AG04450 (cell line): Measurements from ENCODE around the gene TMEM53. TPM values are rescaled to one million over a fixed set of nuclear protein-coding genes. Genes with fewer than 3 reads are reported as not detected.

Source experiments
- CTCF ChIA-PET: fragments of 300-600, 350-600 bp; formaldehyde crosslinking; extraction: SDS; loops from one replicate; lab custom pipeline; 2022; ENCODE audit warnings: antibody characterized with exemption, inconsistent platforms; lab: Charles Lee
- POLR2A ChIA-PET: fragments of 350-600 bp; formaldehyde crosslinking; extraction: SDS; loops from one replicate; lab custom pipeline; 2021; ENCODE audit warnings: antibody characterized with exemption, inconsistent platforms; lab: Yijun Ruan, JAX
- DNase-seq: peaks from one replicate; pipeline ENCODE4 v3.0.0-alpha.2; 2011; ENCODE audit warnings: low read depth, low spot score
- H3K27ac ChIP-seq: one replicate; pipeline ENCODE4 v1.5.1; 2012; ENCODE audit warnings: low read depth, low read length, control low read depth
- H3K27me3 ChIP-seq: one replicate; pipeline ENCODE4 v1.6.0; 2012; ENCODE audit warnings: low read length; ENCODE audit not compliant: control insufficient read depth, insufficient read depth
- H3K4me3 ChIP-seq: 2 replicates; pipeline ENCODE4 v1.5.1; 2011; ENCODE audit warnings: mild to moderate bottlenecking, low read depth, low read length, control low read depth
- H3K9me3 ChIP-seq: 2 replicates; pipeline ENCODE4 v1.5.1; 2012; ENCODE audit warnings: low read length; ENCODE audit not compliant: control insufficient read depth, insufficient read depth
- CTCF ChIP-seq: IDR thresholded peaks from 2 replicates; pipeline ENCODE4 v1.5.1; 2011; ENCODE audit warnings: low read depth, low read length, control low read depth, inconsistent platforms
- polyA plus RNA-seq: library from polyadenylated mRNA; depleted of rRNA; stranded (reverse); fragments of >200 nt; gene quantifications from 2 replicates; pipeline ENCODE4 v1.2.3, GENCODE V29; 2011

Gene TMEM53
- polyA plus RNA-seq, 1 experiment, result 4.4 TPM

GRCh38 chr1:44649788-44650158, 24.5 kb downstream of the TMEM53 start:
- ChIA-PET CTCF (interaction anchor here (9.3 kb wide), 1 partner anchor 40 kb away, joined by 221 read pairs; no protein-coding TSS in a partner anchor), POLR2A (no interaction called here)
- TF ChIP-seq CTCF, result no peak
- H3K27ac ChIP-seq, result no peak overlapping the region
- H3K4me3 ChIP-seq, result no peak overlapping the region
- no peak for DNase-seq
- H3K27me3 ChIP-seq, result no peaks in the 10 kb centered on the region
- no peaks in the 10 kb centered on the region for H3K9me3 ChIP-seq

GRCh38 chr1:44648529-44649250, 25.6 kb downstream of the TMEM53 start:
- Histone ChIP-seq H3K9me3 (no peaks in the 10 kb centered on the region), H3K27ac (no peak overlapping the region), H3K4me3 (no peak overlapping the region), H3K27me3 (no peaks in the 10 kb centered on the region)
- ChIA-PET CTCF (interaction anchor here (1.3 to 9.3 kb wide), 3 partner anchors 16 to 431 kb away, joined by 4 to 221 read pairs (median 9); no protein-coding TSS in a partner anchor), POLR2A (interaction anchor here (0.9 kb wide), 1 partner anchor 33 kb away, joined by 3 read pairs; no protein-coding TSS in a partner anchor)
- DNase-seq, result no peak
- TF ChIP-seq CTCF, result no peak

- DNase-seq, result no peak
- CTCF ChIA-PET, result interaction anchor here (0.8 to 9.3 kb wide), 4 partner anchors 8 to 430 kb away, joined by 4 to 221 read pairs (median 6); no protein-coding TSS in a partner anchor
- no peak for TF ChIP-seq CTCF
- H3K9me3 ChIP-seq, result no peaks in the 10 kb centered on the region
- no peak overlapping the region for H3K27ac ChIP-seq
- POLR2A ChIA-PET, result interaction anchor here (0.9 kb wide), 1 partner anchor 32 kb away, joined by 3 read pairs; no protein-coding TSS in a partner anchor
- H3K4me3 ChIP-seq, result no peak overlapping the region
- no peaks in the 10 kb centered on the region for H3K27me3 ChIP-seq
Observed at GRCh38 chr1:44647896-44648295, 26.4 kb downstream of the TMEM53 start.

GRCh38 chr1:44646261-44647110, 27.8 kb downstream of the TMEM53 start:
- DNase-seq, result peak; percentile 69
- POLR2A ChIA-PET, result interaction anchor here (0.6 to 4.0 kb wide), 10 partner anchors 9 to 84 kb away, joined by 3 to 30 read pairs (median 4); partner anchors contain the start of genes ARMH1, RNU5D-1 and TMEM53

More at GRCh38 chr1:44646261-44647110, 27.8 kb downstream of the TMEM53 start:
- H3K27me3 ChIP-seq, result no peaks in the 10 kb centered on the region
- TF ChIP-seq CTCF, result no peak
- CTCF ChIA-PET, result interaction anchor here (0.6 to 9.3 kb wide), 5 partner anchors 37 to 429 kb away, joined by 3 to 221 read pairs (median 4); no protein-coding TSS in a partner anchor
- no peaks in the 10 kb centered on the region for H3K9me3 ChIP-seq
- no peak overlapping the region for H3K4me3 ChIP-seq
- peak overlapping the region; percentile 90 for H3K27ac ChIP-seq
